IMR-90 (cell line): ENCODE measurements around the gene FOXO3. TPM values are rescaled to one million over a fixed set of nuclear protein-coding genes. Genes with fewer than 3 reads are reported as not detected.

Source experiments
- ATAC-seq: fragments of 200-7000 bp; cut with Tn5 transposase; 2 replicates; pipeline ENCODE4 v1.9.1; 2020; ENCODE audit warnings: low read depth, mild to moderate bottlenecking, moderate library complexity
- BruUV-seq: library from RNA; stranded (reverse); fragments of 400-500 nt; replicated peaks from 2 replicates; lab custom pipeline; 2021; lab: Mats Ljungman, UMichigan
- CTCF ChIA-PET: fragments of 300-600 bp; formaldehyde crosslinking; extraction: SDS; loops from one replicate; lab custom pipeline; 2021; ENCODE audit warnings: antibody characterized with exemption; lab: Yijun Ruan, JAX
- POLR2A ChIA-PET: fragments of 300-600 bp; sonication (Branson Sonifier 250); formaldehyde crosslinking; loops from one replicate; lab custom pipeline; 2022; ENCODE audit warnings: antibody characterized with exemption; ENCODE audit not compliant: unreplicated experiment; lab: Charles Lee
- DNase-seq: peaks from one replicate; pipeline ENCODE4 v3.0.0; 2013
- H2AFZ ChIP-seq: replicated peaks from 2 replicates; pipeline ENCODE3; 2013; ENCODE audit warnings: low read length, mild to moderate bottlenecking; ENCODE audit not compliant: poor library complexity
- H2AK5ac ChIP-seq: 2 replicates; pipeline ENCODE4 v1.6.1; 2013; ENCODE audit warnings: low read depth, low read length, inconsistent platforms
- H2AK9ac ChIP-seq: replicated peaks from 2 replicates; pipeline ENCODE3; 2013; ENCODE audit warnings: mild to moderate bottlenecking, low read depth, low read length, moderate library complexity; ENCODE audit not compliant: poor library complexity
- H2BK120ac ChIP-seq: 2 replicates; pipeline ENCODE4 v1.6.1; 2013; ENCODE audit warnings: low read depth, low read length, inconsistent platforms
- H2BK15ac ChIP-seq: 3 replicates; pipeline ENCODE4 v1.6.1; 2013; ENCODE audit warnings: low read depth, low read length, inconsistent platforms
- H2BK20ac ChIP-seq: 2 replicates; pipeline ENCODE4 v1.6.1; 2013; ENCODE audit warnings: low read depth, mild to moderate bottlenecking, inconsistent platforms, low read length, moderate library complexity
- H2BK5ac ChIP-seq: 2 replicates; pipeline ENCODE4 v1.6.1; 2013; ENCODE audit warnings: mild to moderate bottlenecking, low read depth, low read length, inconsistent platforms; ENCODE audit not compliant: poor library complexity, severe bottlenecking
- H3K14ac ChIP-seq: replicated peaks from 2 replicates; pipeline ENCODE4 v1.6.1; 2013; ENCODE audit warnings: low read depth, low read length, inconsistent platforms
- H3K18ac ChIP-seq: 2 replicates; pipeline ENCODE4 v1.6.1; 2013; ENCODE audit warnings: low read depth, low read length, control low read depth
- H3K23ac ChIP-seq: 2 replicates; pipeline ENCODE4 v1.6.1; 2013; ENCODE audit warnings: low read depth, low read length, inconsistent platforms
- H3K27ac ChIP-seq: 2 replicates; pipeline ENCODE4 v1.5.1; 2013; ENCODE audit warnings: mild to moderate bottlenecking, control low read depth, low read length; ENCODE audit not compliant: insufficient read depth
- H3K27me3 ChIP-seq: 2 replicates; pipeline ENCODE4 v1.6.1; 2013; ENCODE audit warnings: low read length; ENCODE audit not compliant: control insufficient read depth, insufficient read depth
- H3K36me3 ChIP-seq: 2 replicates; pipeline ENCODE4 v1.6.1; 2013; ENCODE audit warnings: low read length, mixed read lengths; ENCODE audit not compliant: control insufficient read depth, insufficient read depth
- H3K4ac ChIP-seq: 2 replicates; pipeline ENCODE4 v1.6.1; 2013; ENCODE audit warnings: low read depth, low read length, inconsistent platforms
- H3K4me1 ChIP-seq: 2 replicates; pipeline ENCODE4 v1.6.1; 2013; ENCODE audit warnings: low read length, mixed read lengths; ENCODE audit not compliant: control insufficient read depth, insufficient read depth
- H3K4me2 ChIP-seq: 2 replicates; pipeline ENCODE4 v1.6.1; 2013; ENCODE audit warnings: low read depth, mild to moderate bottlenecking, control low read depth, low read length, moderate library complexity
- H3K4me3 ChIP-seq: 2 replicates; pipeline ENCODE4 v1.5.1; 2013; ENCODE audit warnings: low read depth, mild to moderate bottlenecking, control low read depth, low read length, moderate library complexity; ENCODE audit not compliant: insufficient read depth
- H3K56ac ChIP-seq: 2 replicates; pipeline ENCODE4 v1.6.1; 2013; ENCODE audit warnings: low read length, inconsistent platforms; ENCODE audit not compliant: insufficient read depth; ENCODE audit errors: extremely low read depth
- H3K79me1 ChIP-seq, 2 experiments: 2 replicates each; pipeline ENCODE4 v1.6.1; 2013; ENCODE audit warnings: low read length in 2 of 2, inconsistent platforms in 1 of 2, low read depth in 1 of 2
- H3K9ac ChIP-seq: 2 replicates; pipeline ENCODE4 v1.6.1; 2013; ENCODE audit warnings: low read depth, low read length, control low read depth
- H3K9me1 ChIP-seq: 2 replicates; pipeline ENCODE4 v1.6.1; 2013; ENCODE audit warnings: low read length, inconsistent platforms; ENCODE audit not compliant: insufficient read depth
- H3K9me3 ChIP-seq: 2 replicates; pipeline ENCODE4 v1.6.1; 2013; ENCODE audit warnings: low read length; ENCODE audit not compliant: control insufficient read depth, insufficient read depth
- H4K20me1 ChIP-seq: 2 replicates; pipeline ENCODE4 v1.6.1; 2013; ENCODE audit warnings: low read length, inconsistent platforms; ENCODE audit not compliant: insufficient read depth
- H4K5ac ChIP-seq: 2 replicates; pipeline ENCODE4 v1.6.1; 2013; ENCODE audit warnings: mild to moderate bottlenecking, low read depth, low read length, control low read depth
- H4K8ac ChIP-seq, 2 experiments: 2 replicates each; pipeline ENCODE4 v1.6.1; 2013; ENCODE audit warnings: low read depth in 2 of 2, low read length in 2 of 2, control low read depth in 1 of 2, inconsistent platforms in 1 of 2
- H4K91ac ChIP-seq: 2 replicates; pipeline ENCODE4 v1.6.1; 2013; ENCODE audit warnings: low read depth, low read length, inconsistent platforms; ENCODE audit not compliant: insufficient read depth
- CEBPB ChIP-seq: IDR thresholded peaks from 2 replicates; pipeline ENCODE4 v1.6.1; 2012; ENCODE audit warnings: low read depth, low read length, improper control_type of control experiment
- CTCF ChIP-seq: conservative IDR thresholded peaks from 2 replicates; pipeline ENCODE4 v1.5.1; 2012; ENCODE audit warnings: mild to moderate bottlenecking, low read depth, low read length, improper control_type of control experiment
- ELK1 ChIP-seq: fragments of 150-350 bp; IDR thresholded peaks from 2 replicates; pipeline ENCODE4 v1.6.1; 2016; ENCODE audit warnings: low read depth, mild to moderate bottlenecking, low read length, moderate library complexity, borderline replicate concordance
- MAZ ChIP-seq: IDR thresholded peaks from 2 replicates; pipeline ENCODE4 v1.6.1; 2012; ENCODE audit warnings: low read depth, mild to moderate bottlenecking, low read length, improper control_type of control experiment, moderate library complexity, borderline replicate concordance
- WGBS, 2 experiments: methylation state at CpG; one replicate each; pipeline versions ENCODE4 v1.1.5 to v1.1.7; 2013; ENCODE audit warnings: missing lambda C conversion rate in 2 of 2; ENCODE audit not compliant: insufficient read length in 1 of 2; ENCODE audit errors: extremely low coverage in 2 of 2; 5-methylcytosine and 5-hydroxymethylcytosine counted together
- dilution Hi-C: fragments of 300-500 bp; cut with HindIII; formaldehyde crosslinking; loops from one replicate; pipeline ENCODE4 v1.14.3; 2018; ENCODE audit warnings: low sequenced_read_pairs; ENCODE audit not compliant: unreplicated experiment
- in situ Hi-C: fragments of 300-500 bp; cut with MboI; formaldehyde crosslinking; loops from 3 replicates; pipeline ENCODE4 v1.14.3; 2019; ENCODE audit warnings: low sequenced_read_pairs, inconsistent platforms, mixed read lengths
- intact Hi-C: fragments of 100-400 bp; cut with micrococcal nuclease; formaldehyde crosslinking; loops from 2 replicates; pipeline ENCODE4 v1.10.0; 2022
- polyA plus RNA-seq, 3 experiments: library from polyadenylated mRNA; depleted of rRNA; stranded (reverse); fragments of >200 nt; gene quantifications; 2 replicates each; pipeline ENCODE4 v1.2.3, GENCODE V29; 2012; ENCODE audit warnings: low replicate concordance in 1 of 3
- total RNA-seq: library from RNA; depleted of rRNA; stranded (reverse); fragments of >200 nt; gene quantifications from 2 replicates; pipeline ENCODE4 v1.2.3, GENCODE V29; 2012

Gene FOXO3
- total and polyA plus RNA-seq, 2 of the 4 experiments (the other 2 are of a cell fraction): 17.5 to 38.7 TPM

GRCh38 chr6:108715832-108716231, 155.1 kb downstream of the FOXO3 start:
- ATAC-seq (peak; percentile 30; the same call in 1 of the 2 replicates), DNase-seq (peak; percentile 40)
- Histone ChIP-seq H3K4me1 (peaks cover 4% of the 10 kb centered on the region), H3K4ac (peak overlapping the region; percentile 5; the same call in 1 of the 2 replicates), H4K8ac (no peak overlapping the region), H3K27me3 (no peaks in the 10 kb centered on the region), H3K4me3 (no peak overlapping the region), H4K5ac (no peak overlapping the region), H2BK5ac (no peak overlapping the region), H3K14ac (peak overlapping the region; percentile 5), H2BK20ac (no peak overlapping the region), H3K4me2 (no peak overlapping the region), H3K56ac (no peak overlapping the region), H2BK15ac (no peak overlapping the region), H3K9me1 (peaks cover 15% of the 10 kb centered on the region; the same call in 1 of the 2 replicates), H3K36me3 (no peaks in the 10 kb centered on the region), H3K18ac (no peak overlapping the region), H3K9ac (no peak overlapping the region), H2AK5ac (peak overlapping the region; percentile 6; the same call in 1 of the 2 replicates), H3K79me1 (no peaks in the 10 kb centered on the region), H3K27ac (no peak overlapping the region), H3K9me3 (no peaks in the 10 kb centered on the region; the same call in 1 of the 2 replicates), H2AFZ (no peak overlapping the region), H4K91ac (no peak overlapping the region), H2AK9ac (no peak overlapping the region), H3K23ac (no peak overlapping the region), H2BK120ac (no peak overlapping the region), H4K20me1 (no peaks in the 10 kb centered on the region)
- TF ChIP-seq CEBPB: 0 out of 2 replicates have a peak, but pooled peaks have one; percentile 5
- no peak for TF ChIP-seq CTCF
- TF ChIP-seq ELK1: no peak
- TF ChIP-seq MAZ: no peak
- CTCF ChIA-PET: no interaction called here
- in situ Hi-C loops (no loop called here), intact Hi-C loops (no loop called here), dilution Hi-C loops (no loop called here)
- POLR2A ChIA-PET: no interaction called here
- WGBS, 2 experiments: no CpG with 5 or more reads among the region's 5 CpGs
- BruUV-seq: no TSS peak
